DMS 273 (cell line): Measurements from ENCODE around the gene NDUFA1.
"Not testable (repeated sequence)": the region's sequence is repeated elsewhere in the genome, so short reads cannot be mapped to it uniquely, and the experiment has no call there.

Experiments used
- DNase-seq: peaks from one replicate; lab custom pipeline; 2025; ENCODE audit not compliant: unreplicated experiment; lab: John Stamatoyannopoulos, UW

NDUFA1 gene

GRCh38 chrX:119871599-119872395, at the start of gene NDUFA1, which contains the start of gene RNF113A:
NDUFA1 (plus strand) TSS chrX:119871832; CDS start chrX:119871912, 80 bp downstream.
RNF113A (minus strand) TSS chrX:119871733; CDS start chrX:119871613, 120 bp downstream.
- DNase-seq: peak; percentile 93

- DNase-seq: not testable (repeated sequence)
Measured at GRCh38 chrX:119824221-119824620, 47.4 kb upstream of the NDUFA1 start.

- no peak for DNase-seq
Measured at GRCh38 chrX:119826399-119826959, 45.2 kb upstream of the NDUFA1 start.

- DNase-seq: no peak
Measured at GRCh38 chrX:119828446-119828845, 43.2 kb upstream of the NDUFA1 start.

GRCh38 chrX:119833905-119834304, 37.7 kb upstream of the NDUFA1 start:
- no peak for DNase-seq

- DNase-seq: peak; percentile 99
Measured at GRCh38 chrX:119852382-119853353, 19.0 kb upstream of the NDUFA1 start, which contains the start of gene UPF3B. UPF3B (minus strand) TSS chrX:119852963; CDS start chrX:119852928, 35 bp downstream.

- peak; percentile 20 for DNase-seq
Measured at GRCh38 chrX:119853444-119853843, 18.2 kb upstream of the NDUFA1 start.

- DNase-seq: peak; percentile 62
Measured at GRCh38 chrX:119870626-119871131, 953 bp upstream of the NDUFA1 start.

GRCh38 chrX:119871245-119871598, 410 bp upstream of the NDUFA1 start:
- DNase-seq: no peak

- DNase-seq: no peak
Measured at GRCh38 chrX:119878740-119879139, 7.1 kb downstream of the NDUFA1 start.

GRCh38 chrX:119880076-119880475, 8.4 kb downstream of the NDUFA1 start:
- no peak for DNase-seq

GRCh38 chrX:119880552-119881437, 9.2 kb downstream of the NDUFA1 start:
- peak; percentile 81 for DNase-seq

- DNase-seq: peak; percentile 45
Measured at GRCh38 chrX:119885554-119886428, 14.2 kb downstream of the NDUFA1 start.

- DNase-seq: peak; percentile 89
Measured at GRCh38 chrX:119887721-119888425, 16.2 kb downstream of the NDUFA1 start.

GRCh38 chrX:119890626-119891025, 19.0 kb downstream of the NDUFA1 start:
- DNase-seq: not testable (repeated sequence)

- DNase-seq: not testable (repeated sequence)
Measured at GRCh38 chrX:119891961-119892692, 20.5 kb downstream of the NDUFA1 start.

- DNase-seq: peak; percentile 72
Measured at GRCh38 chrX:119895843-119896326, 24.3 kb downstream of the NDUFA1 start, which contains the start of gene AKAP14. AKAP14 (plus strand) TSS chrX:119895893; CDS start chrX:119903224, 7,331 bp downstream.
